Astrocyte of the cerebellum (primary cell): ENCODE data around the gene SPARCL1.

Source experiments
- DNase-seq: peaks from one replicate; pipeline ENCODE4 v3.0.0-alpha.2; 2011; ENCODE audit warnings: low read depth
- H3K4me3 ChIP-seq: 2 replicates; pipeline ENCODE4 v1.5.1; 2011; ENCODE audit warnings: mild to moderate bottlenecking, low read depth, low read length, moderate library complexity
- CTCF ChIP-seq: IDR thresholded peaks from 2 replicates; pipeline ENCODE4 v1.5.1; 2012; ENCODE audit warnings: low read length, low read depth, moderate library complexity, mild to moderate bottlenecking; ENCODE audit errors: missing control alignments
- in situ Hi-C: cut with HindIII; loops from 2 replicates; pipeline ENCODE4 v1.10.0; 2017; ENCODE audit warnings: low sequenced_read_pairs

Gene SPARCL1

DNA sequence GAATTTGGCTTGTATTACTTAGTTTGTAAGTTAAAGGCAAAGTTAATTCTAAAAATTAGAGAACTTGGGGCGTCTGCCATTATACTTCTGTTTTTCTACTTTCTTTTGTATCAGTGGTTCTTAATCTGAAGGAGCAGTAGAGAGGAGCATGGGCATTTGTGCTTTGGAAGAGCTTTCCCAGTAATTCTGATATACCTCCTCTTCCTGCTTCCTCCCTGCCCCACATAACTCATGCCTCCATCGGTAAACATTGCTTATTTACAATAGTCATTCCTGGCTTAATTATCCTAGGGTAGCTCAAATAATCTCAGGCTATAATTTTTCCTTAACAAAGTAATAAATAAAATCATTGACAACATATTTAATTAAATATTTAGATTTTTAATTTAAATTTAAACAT, 37.1 kb upstream of the SPARCL1 start:
- in situ Hi-C loops, result no loop called here
- no peak for TF ChIP-seq CTCF
- H3K4me3 ChIP-seq, result no peak overlapping the region
- no peak for DNase-seq

GRCh38 chr4:87565746-87566145, 36.6 kb upstream of the SPARCL1 start:
- TF ChIP-seq CTCF, result no peak
- in situ Hi-C loops, result no loop called here
- no peak overlapping the region for H3K4me3 ChIP-seq
- no peak for DNase-seq

DNA sequence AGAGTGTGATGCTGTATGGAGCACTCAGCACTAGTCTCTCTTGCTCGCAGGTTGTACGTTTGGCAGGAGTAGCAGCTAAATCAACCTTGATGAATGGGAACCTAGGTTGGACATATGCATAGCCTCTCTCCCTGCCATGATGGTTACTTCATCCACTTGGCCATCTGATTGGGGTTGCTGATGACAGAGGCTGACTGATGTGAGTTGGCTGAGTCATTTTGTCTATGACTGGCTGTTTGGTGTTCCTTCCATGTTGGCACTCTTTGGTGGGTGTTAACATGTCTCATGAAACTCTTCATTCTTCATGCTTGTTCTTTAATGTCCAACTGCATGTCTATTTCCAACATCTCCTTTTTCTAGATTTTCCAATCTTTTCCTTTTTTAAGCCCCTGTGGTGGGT, 31.6 kb upstream of the SPARCL1 start:
- in situ Hi-C loops, result no loop called here
- DNase-seq, result no peak
- no peak for TF ChIP-seq CTCF
- no peak overlapping the region for H3K4me3 ChIP-seq

- DNase-seq, result no peak
- H3K4me3 ChIP-seq, result no peak overlapping the region
- in situ Hi-C loops, result no loop called here
- TF ChIP-seq CTCF, result no peak
Measured at GRCh38 chr4:87559090-87559837, 30.1 kb upstream of the SPARCL1 start.

DNA sequence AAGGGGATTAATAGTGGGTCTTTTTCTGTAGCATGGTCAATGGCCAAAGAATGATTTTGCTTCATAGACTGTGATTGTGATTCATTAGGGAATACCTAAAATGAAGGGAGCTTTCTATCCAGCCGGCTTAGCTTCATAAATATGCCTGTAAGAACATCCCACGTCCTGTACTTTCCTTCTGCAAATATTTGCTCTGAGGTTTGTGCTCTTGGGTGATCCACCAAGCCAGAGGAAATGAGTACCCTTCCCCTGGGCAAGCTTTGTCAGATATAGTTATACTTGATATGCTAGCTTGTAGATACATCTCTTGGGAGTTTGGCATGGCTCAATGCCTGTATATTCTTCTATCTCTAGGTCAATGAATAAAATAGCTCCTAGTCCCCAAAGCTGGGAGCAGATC, 28.2 kb upstream of the SPARCL1 start:
- no peak for TF ChIP-seq CTCF
- in situ Hi-C loops, result no loop called here

DNA sequence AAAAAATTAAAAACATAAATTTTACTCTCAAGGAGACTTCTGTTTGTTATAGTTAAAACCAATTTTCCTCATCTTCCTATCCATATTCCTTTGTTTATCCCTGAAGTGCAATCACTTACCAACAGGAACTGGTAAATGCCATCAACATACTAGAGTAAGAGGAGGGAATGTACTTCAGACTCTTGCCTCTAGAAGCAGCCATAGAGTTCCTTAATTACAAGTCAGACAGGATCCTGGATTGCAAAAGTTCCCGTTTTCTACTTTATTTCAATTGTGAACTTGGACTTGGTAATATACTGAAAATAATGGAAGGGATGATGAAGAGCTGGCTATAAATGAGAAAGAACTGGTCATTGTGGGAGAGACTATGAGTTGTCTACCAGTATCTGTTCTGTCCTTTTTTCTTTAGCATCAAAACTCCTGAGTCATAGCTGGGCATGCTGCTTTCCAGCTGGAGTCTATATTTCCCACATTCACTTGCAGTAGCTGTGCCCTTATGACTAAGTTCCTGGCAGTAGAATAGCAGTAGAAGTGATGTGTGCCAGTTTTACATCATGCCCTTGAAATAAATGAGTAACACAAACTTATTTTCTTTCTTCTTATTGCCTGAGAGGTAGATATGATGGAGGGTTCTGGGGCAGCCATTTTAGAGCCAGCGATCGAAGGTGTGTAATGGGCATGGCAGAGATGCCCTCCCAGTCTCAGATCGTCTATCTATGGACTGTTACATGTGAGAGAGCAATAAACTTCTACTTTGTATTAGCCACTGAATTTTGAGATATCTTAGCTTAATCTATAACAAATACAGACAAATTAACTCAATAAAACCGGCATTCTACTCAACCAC, 26.8 kb upstream of the SPARCL1 start:
- TF ChIP-seq CTCF, result no peak
- DNase-seq, result peak; percentile 41
- in situ Hi-C loops, result no loop called here
- no peak overlapping the region for H3K4me3 ChIP-seq

More for the DNA sequence above, 28.2 kb upstream of the SPARCL1 start:
- H3K4me3 ChIP-seq, result no peak overlapping the region
- no peak for DNase-seq
